Neural cell (in vitro differentiated cells): Measurements from ENCODE around the gene PTPRN2. TPM values are rescaled to one million over a fixed set of nuclear protein-coding genes. Genes with fewer than 3 reads are reported as not detected.

Source experiments
- H2AFZ ChIP-seq: fragments of 200-600, 300-800 bp; sonication (generic), shearing (Covaris generic); 2 replicates; pipeline ENCODE4 v1.6.0; 2014; ENCODE audit warnings: low read depth, mild to moderate bottlenecking, antibody characterized with exemption, low read length, moderate library complexity
- H3F3A ChIP-seq: fragments of 200-600 bp; shearing (Covaris generic); 2 replicates; pipeline ENCODE4 v1.6.1; 2016; ENCODE audit warnings: mild to moderate bottlenecking, moderate library complexity, mixed read lengths, antibody characterized with exemption, low read length; ENCODE audit not compliant: insufficient read depth, poor library complexity, severe bottlenecking
- H3K27ac ChIP-seq: fragments of 200-600, 300-800 bp; sonication (generic), shearing (Covaris generic); 2 replicates; pipeline ENCODE4 v1.5.1; 2014; ENCODE audit warnings: mild to moderate bottlenecking, low read length, moderate library complexity
- H3K27me3 ChIP-seq: fragments of 300-800, 200-600 bp; sonication (generic), shearing (Covaris generic); 2 replicates; pipeline ENCODE4 v1.6.0; 2014; ENCODE audit warnings: mild to moderate bottlenecking, low read depth, low read length, moderate library complexity; ENCODE audit not compliant: insufficient read depth
- H3K36me3 ChIP-seq: fragments of 300-800, 200-600 bp; sonication (generic), shearing (Covaris generic); 2 replicates; pipeline ENCODE4 v1.5.1; 2014; ENCODE audit warnings: mild to moderate bottlenecking, antibody characterized with exemption, low read length, moderate library complexity; ENCODE audit not compliant: insufficient read depth
- H3K4me2 ChIP-seq: fragments of 300-800, 200-600 bp; sonication (generic), shearing (Covaris generic); 2 replicates; pipeline ENCODE4 v1.6.0; 2014; ENCODE audit warnings: mild to moderate bottlenecking, low read length
- H3K4me3 ChIP-seq: fragments of 300-800, 200-600 bp; sonication (generic), shearing (Covaris generic); 2 replicates; pipeline ENCODE4 v1.5.1; 2014; ENCODE audit warnings: mild to moderate bottlenecking, low read length, moderate library complexity
- H3K79me2 ChIP-seq: fragments of 200-600 bp; shearing (Covaris generic); replicated peaks from 2 replicates; pipeline ENCODE4 v1.6.0; 2014; ENCODE audit warnings: mild to moderate bottlenecking, low read length, moderate library complexity; ENCODE audit not compliant: insufficient read depth
- H3K9ac ChIP-seq: fragments of 300-800, 200-600 bp; sonication (generic), shearing (Covaris generic); 2 replicates; pipeline ENCODE4 v1.6.1; 2016; ENCODE audit warnings: mild to moderate bottlenecking, low read length, mixed read lengths
- H3K9me2 ChIP-seq: fragments of 200-600 bp; shearing (Covaris generic); 2 replicates; pipeline ENCODE4 v1.6.1; 2016; ENCODE audit warnings: mild to moderate bottlenecking, low read length, mixed read lengths; ENCODE audit not compliant: insufficient read depth
- H3K9me3 ChIP-seq: fragments of 200-600, 300-800 bp; sonication (generic), shearing (Covaris generic); 2 replicates; pipeline ENCODE4 v1.6.1; 2016; ENCODE audit warnings: mild to moderate bottlenecking, mixed run types, low read length, moderate library complexity, mixed read lengths
- H4K20me1 ChIP-seq: fragments of 200-600 bp; shearing (Covaris generic); 2 replicates; pipeline ENCODE4 v1.6.1; 2016; ENCODE audit warnings: mild to moderate bottlenecking, mixed run types; ENCODE audit not compliant: insufficient read depth
- CTCF ChIP-seq: fragments of 450-650 bp; IDR thresholded peaks from 2 replicates; pipeline ENCODE4 v1.5.1; 2014; ENCODE audit warnings: antibody characterized with exemption, mild to moderate bottlenecking, moderate library complexity; ENCODE audit not compliant: poor library complexity, severe bottlenecking
- EP300 ChIP-seq: fragments of 450-650 bp; conservative IDR thresholded peaks from 2 replicates; pipeline ENCODE4 v1.6.1; 2014; ENCODE audit warnings: antibody characterized with exemption, mild to moderate bottlenecking, moderate library complexity; ENCODE audit not compliant: poor library complexity, severe bottlenecking
- EZH2 ChIP-seq: fragments of 200-600, 300-800 bp; shearing (Covaris generic), sonication (generic); IDR thresholded peaks from 2 replicates; pipeline ENCODE4 v1.6.1; 2014; ENCODE audit warnings: antibody characterized with exemption, low read length, borderline replicate concordance, mild to moderate bottlenecking; ENCODE audit not compliant: insufficient read depth, poor library complexity, severe bottlenecking
- MXI1 ChIP-seq: fragments of 450-650 bp; conservative IDR thresholded peaks from 2 replicates; pipeline ENCODE4 v1.6.1; 2014; ENCODE audit warnings: antibody characterized with exemption, mild to moderate bottlenecking; ENCODE audit not compliant: poor library complexity, severe bottlenecking
- POLR2AphosphoS5 ChIP-seq: IDR thresholded peaks from 2 replicates; pipeline ENCODE4 v1.6.1; 2012
- RAD21 ChIP-seq: fragments of 450-650 bp; conservative IDR thresholded peaks from 2 replicates; pipeline ENCODE4 v1.6.1; 2014; ENCODE audit warnings: antibody characterized with exemption, mild to moderate bottlenecking, moderate library complexity
- REST ChIP-seq: IDR thresholded peaks from 2 replicates; pipeline ENCODE4 v1.6.1; 2012; ENCODE audit warnings: borderline replicate concordance
- SMC3 ChIP-seq: fragments of 450-650 bp; conservative IDR thresholded peaks from 2 replicates; pipeline ENCODE4 v1.6.1; 2014; ENCODE audit warnings: antibody characterized with exemption, mild to moderate bottlenecking, moderate library complexity; ENCODE audit not compliant: poor library complexity
- TAF1 ChIP-seq: IDR thresholded peaks from 2 replicates; pipeline ENCODE4 v1.6.1; 2012; ENCODE audit warnings: low read depth
- polyA plus RNA-seq: library from polyadenylated mRNA; depleted of rRNA; stranded (reverse); fragments of >200 nt; gene quantifications from 2 replicates; pipeline ENCODE4 v1.2.3, GENCODE V29; 2014

The PTPRN2 gene
- polyA plus RNA-seq, 1 donor from 2014 or later: 31.0 TPM

GRCh38 chr7:157829491-157829890, 758.1 kb downstream of the PTPRN2 start:
- H4K20me1 ChIP-seq: no peaks in the 10 kb centered on the region
- no peak overlapping the region for H3K4me2 ChIP-seq
- no peaks in the 10 kb centered on the region for H3F3A ChIP-seq
- H3K9me2 ChIP-seq: no peaks in the 10 kb centered on the region
- H3K27ac ChIP-seq: no peak overlapping the region
- no peak overlapping the region for H2AFZ ChIP-seq
- no peaks in the 10 kb centered on the region for H3K79me2 ChIP-seq
- H3K27me3 ChIP-seq: no peaks in the 10 kb centered on the region
- TF ChIP-seq MXI1 (no peak), POLR2AphosphoS5 (no peak), TAF1 (no peak), EZH2 (no peak), CTCF (no peak), REST (no peak), EP300 (no peak), SMC3 (no peak), RAD21 (no peak)
- H3K9me3 ChIP-seq: no peaks in the 10 kb centered on the region
- H3K9ac ChIP-seq: no peak overlapping the region
- H3K4me3 ChIP-seq: no peak overlapping the region
- no peaks in the 10 kb centered on the region for H3K36me3 ChIP-seq

GRCh38 chr7:157828881-157829280, 758.7 kb downstream of the PTPRN2 start:
- Histone ChIP-seq H3K9me2 (no peaks in the 10 kb centered on the region), H3K4me2 (no peak overlapping the region), H3F3A (no peaks in the 10 kb centered on the region), H4K20me1 (no peaks in the 10 kb centered on the region), H3K4me3 (no peak overlapping the region), H3K36me3 (no peaks in the 10 kb centered on the region), H3K9me3 (no peaks in the 10 kb centered on the region), H3K27me3 (no peaks in the 10 kb centered on the region), H2AFZ (no peak overlapping the region), H3K27ac (no peak overlapping the region), H3K79me2 (no peaks in the 10 kb centered on the region), H3K9ac (no peak overlapping the region)
- no peak for TF ChIP-seq EP300
- TF ChIP-seq CTCF: no peak
